MM.1S (cell line): ENCODE data around the gene SOX18.
"Not testable (repeated sequence)": the region's sequence is repeated elsewhere in the genome, so short reads cannot be mapped to it uniquely, and the experiment has no call there.

Source experiments
- DNase-seq: peaks from one replicate; pipeline ENCODE4 v3.0.0-alpha.2; 2015
- H2AFZ ChIP-seq: fragments of 300-600 bp; sonication (generic); 2 replicates; pipeline ENCODE4 v1.6.0; 2016; ENCODE audit warnings: antibody characterized with exemption, low read length
- H3F3A ChIP-seq: fragments of 300-600 bp; sonication (generic); 2 replicates; pipeline ENCODE4 v1.6.1; 2016; ENCODE audit warnings: mild to moderate bottlenecking, antibody characterized with exemption, low read length, moderate library complexity, mixed read lengths; ENCODE audit not compliant: insufficient read depth
- H3K27ac ChIP-seq: fragments of 300-600 bp; sonication (generic); 2 replicates; pipeline ENCODE4 v1.5.1; 2016; ENCODE audit warnings: mild to moderate bottlenecking, low read length
- H3K27me3 ChIP-seq: fragments of 300-600 bp; sonication (generic); replicated peaks from 2 replicates; pipeline ENCODE4 v1.6.0; 2016; ENCODE audit warnings: low read length; ENCODE audit not compliant: insufficient read depth
- H3K36me3 ChIP-seq: fragments of 300-600 bp; sonication (generic); replicated peaks from 2 replicates; pipeline ENCODE4 v1.6.1; 2016; ENCODE audit warnings: mild to moderate bottlenecking, low read length, mixed read lengths; ENCODE audit not compliant: insufficient read depth
- H3K4me1 ChIP-seq: fragments of 300-600 bp; sonication (generic); 2 replicates; pipeline ENCODE4 v1.6.1; 2016; ENCODE audit warnings: low read length, mixed read lengths
- H3K4me2 ChIP-seq: fragments of 300-600 bp; sonication (generic); 2 replicates; pipeline ENCODE4 v1.6.0; 2016; ENCODE audit warnings: low read depth, low read length
- H3K4me3 ChIP-seq: fragments of 300-600 bp; sonication (generic); 2 replicates; pipeline ENCODE4 v1.5.1; 2016; ENCODE audit warnings: low read length, mixed read lengths
- H3K79me2 ChIP-seq: fragments of 300-600 bp; sonication (generic); 2 replicates; pipeline ENCODE4 v1.6.1; 2016; ENCODE audit warnings: mixed run types, low read length, mixed read lengths
- H3K9ac ChIP-seq: fragments of 300-600 bp; sonication (generic); 2 replicates; pipeline ENCODE4 v1.6.1; 2016; ENCODE audit warnings: low read length, mixed read lengths
- H3K9me2 ChIP-seq: fragments of 300-600 bp; sonication (generic); replicated peaks from 2 replicates; pipeline ENCODE4 v1.6.1; 2016; ENCODE audit warnings: mild to moderate bottlenecking, low read length, mixed read lengths; ENCODE audit not compliant: insufficient read depth
- H3K9me3 ChIP-seq: fragments of 300-600 bp; sonication (generic); replicated peaks from 2 replicates; pipeline ENCODE4 v1.6.1; 2016; ENCODE audit warnings: mild to moderate bottlenecking, low read length, mixed read lengths; ENCODE audit not compliant: insufficient read depth
- H4K20me1 ChIP-seq: fragments of 300-600 bp; sonication (generic); 2 replicates; pipeline ENCODE4 v1.6.1; 2016; ENCODE audit warnings: mild to moderate bottlenecking, low read length, moderate library complexity, mixed read lengths; ENCODE audit not compliant: insufficient read depth
- EZH2 ChIP-seq: fragments of 300-600 bp; sonication (generic); optimal IDR thresholded peaks from 2 replicates; pipeline ENCODE3; 2017; ENCODE audit warnings: low read depth, mild to moderate bottlenecking, antibody characterized with exemption, low read length, mixed read lengths
- EZH2phosphoT487 ChIP-seq: fragments of 300-600 bp; sonication (generic); IDR thresholded peaks from 2 replicates; pipeline ENCODE4 v1.6.1; 2018; ENCODE audit warnings: antibody characterized with exemption, low read length
- TF ChIP-seq, protein P1 (sequence below): fragments of 300-600 bp; sonication (generic); IDR thresholded peaks from 2 replicates; pipeline ENCODE4 v1.5.1; 2016; ENCODE audit warnings: antibody characterized with exemption, low read length, mixed read lengths

SOX18 gene

DNA sequence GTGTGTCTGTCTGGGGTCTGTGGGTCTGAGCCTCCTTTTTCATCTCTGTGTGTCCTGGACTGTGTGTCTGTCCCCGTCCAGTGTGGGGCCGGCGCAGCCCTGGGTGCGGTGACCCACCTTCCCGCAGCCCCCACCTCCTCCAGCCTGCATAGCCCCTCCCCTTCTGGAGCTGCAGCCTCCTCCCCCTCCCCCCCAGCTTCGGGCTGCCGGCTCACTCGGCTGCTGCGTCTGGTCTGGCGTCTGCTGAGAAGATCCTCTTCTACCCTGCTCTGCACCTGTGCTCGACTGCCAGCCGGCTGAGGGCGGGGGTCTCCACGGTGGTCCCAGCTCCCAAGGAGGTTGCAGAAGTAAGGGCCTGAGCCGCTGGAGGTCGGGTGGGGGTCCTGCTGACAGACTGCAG lies 42.3 kb upstream of the SOX18 start:
- H3K4me1 ChIP-seq: no peaks in the 10 kb centered on the region
- H3K4me3 ChIP-seq: no peak overlapping the region
- H3K27ac ChIP-seq: no peak overlapping the region
- H3K36me3 ChIP-seq: no peaks in the 10 kb centered on the region
- no peaks in the 10 kb centered on the region for H3K9me2 ChIP-seq
- no peaks in the 10 kb centered on the region for H3K9me3 ChIP-seq
- no peaks in the 10 kb centered on the region for H3F3A ChIP-seq
- no peaks in the 10 kb centered on the region for H3K79me2 ChIP-seq
- H2AFZ ChIP-seq: no peak overlapping the region
- peaks cover 50% of the 10 kb centered on the region for H3K27me3 ChIP-seq
- H4K20me1 ChIP-seq: no peaks in the 10 kb centered on the region
- no peak for DNase-seq
- no peak for TF ChIP-seq EZH2
- H3K9ac ChIP-seq: no peak overlapping the region
- no peak overlapping the region for H3K4me2 ChIP-seq

DNA sequence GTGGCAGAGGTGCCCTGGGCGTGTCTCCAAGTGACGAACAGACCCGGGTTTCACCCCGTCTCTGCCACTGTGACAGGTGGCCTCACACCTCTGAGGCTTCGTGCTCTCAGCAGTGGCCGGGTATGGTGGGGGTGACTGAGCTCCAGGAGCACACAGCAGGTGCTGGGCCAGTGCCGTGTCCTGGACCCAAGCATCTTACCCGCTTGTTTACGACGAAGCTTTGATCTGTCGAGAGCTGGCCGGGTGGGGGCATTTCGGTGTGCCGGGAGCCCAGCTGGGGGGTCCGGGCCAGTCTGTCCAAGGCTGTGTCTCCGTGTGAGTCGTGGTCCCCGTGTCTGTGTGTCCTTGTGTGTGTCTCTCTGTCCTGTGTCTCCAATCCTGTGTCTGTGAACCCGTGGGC lies 41.9 kb upstream of the SOX18 start:
- no peak overlapping the region for H3K27ac ChIP-seq
- H3K9me3 ChIP-seq: no peaks in the 10 kb centered on the region
- no peak overlapping the region for H3K9ac ChIP-seq
- no peak overlapping the region for H3K4me2 ChIP-seq
- H3K27me3 ChIP-seq: peaks cover 54% of the 10 kb centered on the region
- H3K4me1 ChIP-seq: no peaks in the 10 kb centered on the region
- H3K4me3 ChIP-seq: no peak overlapping the region
- H2AFZ ChIP-seq: no peak overlapping the region
- no peak for DNase-seq
- H3K79me2 ChIP-seq: no peaks in the 10 kb centered on the region
- H3K9me2 ChIP-seq: no peaks in the 10 kb centered on the region
- TF ChIP-seq, protein P1, sequence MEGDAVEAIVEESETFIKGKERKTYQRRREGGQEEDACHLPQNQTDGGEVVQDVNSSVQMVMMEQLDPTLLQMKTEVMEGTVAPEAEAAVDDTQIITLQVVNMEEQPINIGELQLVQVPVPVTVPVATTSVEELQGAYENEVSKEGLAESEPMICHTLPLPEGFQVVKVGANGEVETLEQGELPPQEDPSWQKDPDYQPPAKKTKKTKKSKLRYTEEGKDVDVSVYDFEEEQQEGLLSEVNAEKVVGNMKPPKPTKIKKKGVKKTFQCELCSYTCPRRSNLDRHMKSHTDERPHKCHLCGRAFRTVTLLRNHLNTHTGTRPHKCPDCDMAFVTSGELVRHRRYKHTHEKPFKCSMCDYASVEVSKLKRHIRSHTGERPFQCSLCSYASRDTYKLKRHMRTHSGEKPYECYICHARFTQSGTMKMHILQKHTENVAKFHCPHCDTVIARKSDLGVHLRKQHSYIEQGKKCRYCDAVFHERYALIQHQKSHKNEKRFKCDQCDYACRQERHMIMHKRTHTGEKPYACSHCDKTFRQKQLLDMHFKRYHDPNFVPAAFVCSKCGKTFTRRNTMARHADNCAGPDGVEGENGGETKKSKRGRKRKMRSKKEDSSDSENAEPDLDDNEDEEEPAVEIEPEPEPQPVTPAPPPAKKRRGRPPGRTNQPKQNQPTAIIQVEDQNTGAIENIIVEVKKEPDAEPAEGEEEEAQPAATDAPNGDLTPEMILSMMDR: no peak
- TF ChIP-seq EZH2: no peak
- TF ChIP-seq EZH2phosphoT487: no peak
- no peaks in the 10 kb centered on the region for H3K36me3 ChIP-seq
- H4K20me1 ChIP-seq: no peaks in the 10 kb centered on the region
- H3F3A ChIP-seq: no peaks in the 10 kb centered on the region

DNA sequence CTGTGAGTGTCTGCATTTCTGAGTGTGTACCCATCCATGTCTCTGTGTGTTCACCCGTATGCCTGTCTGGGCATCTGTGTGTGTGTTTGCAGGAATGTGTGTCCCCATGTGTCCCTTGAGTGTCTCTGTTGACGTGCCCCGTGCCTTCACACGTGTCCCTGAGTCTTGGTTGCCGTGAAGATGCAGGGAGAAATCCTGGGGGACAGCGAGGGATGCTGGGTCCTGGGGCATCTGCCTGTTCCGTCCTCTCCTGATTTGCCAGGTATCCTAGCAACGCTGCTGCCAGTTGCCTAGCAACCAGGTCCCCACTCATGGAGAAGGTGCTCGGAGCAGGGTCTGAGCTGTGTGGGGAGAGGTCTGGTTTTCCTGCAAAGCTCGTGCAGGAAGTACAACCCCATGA lies 40.7 kb upstream of the SOX18 start:
- no peak overlapping the region for H3K9ac ChIP-seq
- no peak overlapping the region for H3K27ac ChIP-seq
- no peak for DNase-seq
- H3K9me3 ChIP-seq: no peaks in the 10 kb centered on the region
- TF ChIP-seq EZH2phosphoT487: no peak
- TF ChIP-seq, protein P1: no peak
- TF ChIP-seq EZH2: no peak
- H3K4me1 ChIP-seq: no peaks in the 10 kb centered on the region
- peaks cover 55% of the 10 kb centered on the region for H3K27me3 ChIP-seq
- H4K20me1 ChIP-seq: no peaks in the 10 kb centered on the region
- H3K36me3 ChIP-seq: no peaks in the 10 kb centered on the region
- H3K4me2 ChIP-seq: no peak overlapping the region
- H2AFZ ChIP-seq: no peak overlapping the region
- H3F3A ChIP-seq: no peaks in the 10 kb centered on the region
- H3K79me2 ChIP-seq: no peaks in the 10 kb centered on the region
- no peaks in the 10 kb centered on the region for H3K9me2 ChIP-seq
- H3K4me3 ChIP-seq: no peak overlapping the region

DNA sequence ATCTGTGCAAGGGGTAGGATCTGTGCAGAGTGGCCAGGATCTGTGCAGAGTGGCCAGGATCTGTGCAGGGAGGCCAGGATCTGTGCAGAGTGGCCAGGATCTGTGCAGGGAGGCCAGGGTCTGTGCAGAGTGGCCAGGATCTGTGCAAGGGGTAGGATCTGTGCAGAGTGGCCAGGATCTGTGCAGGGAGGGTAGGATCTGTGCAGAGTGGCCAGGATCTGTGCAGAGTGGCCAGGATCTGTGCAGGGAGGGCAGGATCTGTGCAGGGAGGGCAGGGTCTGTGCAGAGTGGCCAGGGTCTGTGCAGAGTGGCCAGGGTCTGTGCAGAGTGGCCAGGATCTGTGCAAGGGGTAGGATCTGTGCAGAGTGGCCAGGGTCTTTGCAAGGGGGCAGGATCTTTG lies 39.1 kb upstream of the SOX18 start:
- peaks cover 70% of the 10 kb centered on the region for H3K27me3 ChIP-seq
- DNase-seq, H3K4me2 ChIP-seq: not testable (repeated sequence)

DNA sequence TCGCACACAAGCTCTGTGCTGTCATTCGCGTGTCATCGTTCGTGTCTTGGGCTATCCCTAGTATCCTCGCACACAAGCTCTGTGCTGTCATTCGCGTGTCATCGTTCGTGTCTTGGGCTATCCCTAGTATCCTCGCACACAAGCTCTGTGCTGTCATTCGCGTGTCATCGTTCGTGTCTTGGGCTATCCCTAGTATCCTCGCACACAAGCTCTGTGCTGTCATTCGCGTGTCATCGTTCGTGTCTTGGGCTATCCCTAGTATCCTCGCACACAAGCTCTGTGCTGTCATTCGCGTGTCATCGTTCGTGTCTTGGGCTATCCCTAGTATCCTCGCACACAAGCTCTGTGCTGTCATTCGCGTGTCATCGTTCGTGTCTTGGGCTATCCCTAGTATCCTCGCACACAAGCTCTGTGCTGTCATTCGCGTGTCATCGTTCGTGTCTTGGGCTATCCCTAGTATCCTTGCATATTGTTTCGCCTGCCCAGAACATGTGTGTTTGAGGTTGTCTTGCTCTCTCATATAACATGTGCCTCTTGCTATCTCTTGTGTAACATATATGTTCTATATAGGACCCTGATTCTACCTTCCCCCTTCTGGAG lies 37.9 kb upstream of the SOX18 start:
- H4K20me1 ChIP-seq, H3K79me2 ChIP-seq, H3K36me3 ChIP-seq, H3K4me3 ChIP-seq, H3F3A ChIP-seq, H3K4me2 ChIP-seq, H3K9ac ChIP-seq, H3K27ac ChIP-seq, H3K9me3 ChIP-seq, H3K9me2 ChIP-seq, DNase-seq, H2AFZ ChIP-seq, H3K4me1 ChIP-seq: not testable (repeated sequence)
- H3K27me3 ChIP-seq: peaks cover 73% of the 10 kb centered on the region

More for the DNA sequence above, 39.1 kb upstream of the SOX18 start:
- H2AFZ ChIP-seq, H3K79me2 ChIP-seq, H3K27ac ChIP-seq, H3K9me3 ChIP-seq, H3F3A ChIP-seq, H3K4me1 ChIP-seq, H3K36me3 ChIP-seq, H4K20me1 ChIP-seq, H3K9ac ChIP-seq, H3K4me3 ChIP-seq, H3K9me2 ChIP-seq: not testable (repeated sequence)
